ENCODE data around the gene CCDC148.

The CCDC148 gene

GRCh38 chr2:158273791-158274190 is 182.8 kb downstream of the CCDC148 start:
- no peaks in the 10 kb centered on the region for H3K36me3 ChIP-seq (ENCODE audit: control insufficient read depth, low read length)
- H3K27ac ChIP-seq (ENCODE audit: low read depth, low read length) = no peak overlapping the region
- no peak overlapping the region for H3K4me3 ChIP-seq (ENCODE audit: low read length)
- H3K27me3 ChIP-seq (ENCODE audit: control insufficient read depth, low read length) = no peaks in the 10 kb centered on the region
- H3F3A ChIP-seq (ENCODE audit: control insufficient read depth, insufficient read depth) = no peaks in the 10 kb centered on the region
- no peaks in the 10 kb centered on the region for H3K4me1 ChIP-seq (ENCODE audit: control insufficient read depth, low read length)
- H3K79me2 ChIP-seq (ENCODE audit: control insufficient read depth, low read length) = no peaks in the 10 kb centered on the region
- TF ChIP-seq, protein P1, sequence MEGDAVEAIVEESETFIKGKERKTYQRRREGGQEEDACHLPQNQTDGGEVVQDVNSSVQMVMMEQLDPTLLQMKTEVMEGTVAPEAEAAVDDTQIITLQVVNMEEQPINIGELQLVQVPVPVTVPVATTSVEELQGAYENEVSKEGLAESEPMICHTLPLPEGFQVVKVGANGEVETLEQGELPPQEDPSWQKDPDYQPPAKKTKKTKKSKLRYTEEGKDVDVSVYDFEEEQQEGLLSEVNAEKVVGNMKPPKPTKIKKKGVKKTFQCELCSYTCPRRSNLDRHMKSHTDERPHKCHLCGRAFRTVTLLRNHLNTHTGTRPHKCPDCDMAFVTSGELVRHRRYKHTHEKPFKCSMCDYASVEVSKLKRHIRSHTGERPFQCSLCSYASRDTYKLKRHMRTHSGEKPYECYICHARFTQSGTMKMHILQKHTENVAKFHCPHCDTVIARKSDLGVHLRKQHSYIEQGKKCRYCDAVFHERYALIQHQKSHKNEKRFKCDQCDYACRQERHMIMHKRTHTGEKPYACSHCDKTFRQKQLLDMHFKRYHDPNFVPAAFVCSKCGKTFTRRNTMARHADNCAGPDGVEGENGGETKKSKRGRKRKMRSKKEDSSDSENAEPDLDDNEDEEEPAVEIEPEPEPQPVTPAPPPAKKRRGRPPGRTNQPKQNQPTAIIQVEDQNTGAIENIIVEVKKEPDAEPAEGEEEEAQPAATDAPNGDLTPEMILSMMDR (IDR thresholded peaks at IDR 0.05; ENCODE audit: low read depth, low read length, poor library complexity, severe bottlenecking) = no peak
- no peak for TF ChIP-seq EZH2phosphoT487 (IDR thresholded peaks at IDR 0.05; ENCODE audit: borderline replicate concordance, low read length)
- H3K4me2 ChIP-seq (ENCODE audit: low read length) = no peak overlapping the region
- H4K20me1 ChIP-seq (ENCODE audit: control insufficient read depth, insufficient read depth, low read depth, low read length) = no peaks in the 10 kb centered on the region
- no peaks in the 10 kb centered on the region for H3K9me3 ChIP-seq (ENCODE audit: control insufficient read depth, insufficient read depth, low read length)
- H3K9me2 ChIP-seq (replicated peaks; ENCODE audit: control insufficient read depth, low read length) = no peaks in the 10 kb centered on the region

- no peaks in the 10 kb centered on the region for H3K27me3 ChIP-seq (ENCODE audit: control insufficient read depth, low read length)
- TF ChIP-seq, protein P1 (IDR thresholded peaks at IDR 0.05; ENCODE audit: low read depth, low read length, poor library complexity, severe bottlenecking) = no peak
- no peak for TF ChIP-seq EZH2phosphoT487 (IDR thresholded peaks at IDR 0.05; ENCODE audit: borderline replicate concordance, low read length)
- no peak overlapping the region for H3K27ac ChIP-seq (ENCODE audit: low read depth, low read length)
- H3K4me2 ChIP-seq (ENCODE audit: low read length) = no peak overlapping the region
- no peaks in the 10 kb centered on the region for H3K4me1 ChIP-seq (ENCODE audit: control insufficient read depth, low read length)
- H3K4me3 ChIP-seq (ENCODE audit: low read length) = no peak overlapping the region
- no peaks in the 10 kb centered on the region for H4K20me1 ChIP-seq (ENCODE audit: control insufficient read depth, insufficient read depth, low read depth, low read length)
- H3K9me2 ChIP-seq (replicated peaks; ENCODE audit: control insufficient read depth, low read length) = no peaks in the 10 kb centered on the region
- no peaks in the 10 kb centered on the region for H3K9me3 ChIP-seq (ENCODE audit: control insufficient read depth, insufficient read depth, low read length)
- no peaks in the 10 kb centered on the region for H3F3A ChIP-seq (ENCODE audit: control insufficient read depth, insufficient read depth)
- H3K79me2 ChIP-seq (ENCODE audit: control insufficient read depth, low read length) = no peaks in the 10 kb centered on the region
- no peaks in the 10 kb centered on the region for H3K36me3 ChIP-seq (ENCODE audit: control insufficient read depth, low read length)
These were observed 186.0 kb downstream of the CCDC148 start for GRCh38 chr2:158270536-158270935.

DNA sequence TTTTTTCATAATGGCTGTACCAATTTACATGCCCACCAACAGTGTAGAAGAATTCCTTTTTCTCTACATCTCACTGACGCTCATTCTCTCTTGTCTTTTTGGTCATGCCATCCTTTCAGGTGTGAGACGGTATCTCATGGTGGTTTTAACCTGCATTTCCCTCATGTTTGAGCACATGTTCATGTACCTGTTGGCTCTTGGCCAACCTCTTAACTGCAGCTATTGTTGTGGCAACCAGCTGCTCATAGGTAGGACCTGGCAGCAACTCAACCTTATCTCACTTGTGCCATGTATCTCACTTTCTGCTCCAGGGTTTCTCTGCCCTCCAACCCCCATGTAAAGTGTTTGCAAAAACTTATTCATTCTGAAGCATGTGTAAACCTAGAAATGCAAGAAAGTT is 187.4 kb downstream of the CCDC148 start:
- Histone ChIP-seq H3K36me3 (ENCODE audit: control insufficient read depth, low read length) (no peaks in the 10 kb centered on the region), H3K4me3 (ENCODE audit: low read length) (no peak overlapping the region), H3K79me2 (ENCODE audit: control insufficient read depth, low read length) (no peaks in the 10 kb centered on the region), H3K27ac (ENCODE audit: low read depth, low read length) (no peak overlapping the region), H3K9me2 (replicated peaks; ENCODE audit: control insufficient read depth, low read length) (no peaks in the 10 kb centered on the region), H3F3A (ENCODE audit: control insufficient read depth, insufficient read depth) (no peaks in the 10 kb centered on the region), H3K4me2 (ENCODE audit: low read length) (no peak overlapping the region), H3K4me1 (ENCODE audit: control insufficient read depth, low read length) (no peaks in the 10 kb centered on the region), H4K20me1 (ENCODE audit: control insufficient read depth, insufficient read depth, low read depth, low read length) (no peaks in the 10 kb centered on the region), H3K9me3 (ENCODE audit: control insufficient read depth, insufficient read depth, low read length) (no peaks in the 10 kb centered on the region), H3K27me3 (ENCODE audit: control insufficient read depth, low read length) (no peaks in the 10 kb centered on the region)
- TF ChIP-seq EZH2phosphoT487 (IDR thresholded peaks at IDR 0.05; ENCODE audit: borderline replicate concordance, low read length) = no peak
- TF ChIP-seq, protein P1 (IDR thresholded peaks at IDR 0.05; ENCODE audit: low read depth, low read length, poor library complexity, severe bottlenecking) = no peak

GRCh38 chr2:158266111-158266510 is 190.4 kb downstream of the CCDC148 start:
- Histone ChIP-seq H3K4me2 (ENCODE audit: low read length) (no peak overlapping the region), H3K27ac (ENCODE audit: low read depth, low read length) (no peak overlapping the region), H3K9me3 (ENCODE audit: control insufficient read depth, insufficient read depth, low read length) (no peaks in the 10 kb centered on the region), H4K20me1 (ENCODE audit: control insufficient read depth, insufficient read depth, low read depth, low read length) (no peaks in the 10 kb centered on the region), H3K27me3 (ENCODE audit: control insufficient read depth, low read length) (no peaks in the 10 kb centered on the region), H3K9me2 (replicated peaks; ENCODE audit: control insufficient read depth, low read length) (no peaks in the 10 kb centered on the region), H3K79me2 (ENCODE audit: control insufficient read depth, low read length) (no peaks in the 10 kb centered on the region), H3K4me3 (ENCODE audit: low read length) (no peak overlapping the region), H3K36me3 (ENCODE audit: control insufficient read depth, low read length) (no peaks in the 10 kb centered on the region), H3F3A (ENCODE audit: control insufficient read depth, insufficient read depth) (no peaks in the 10 kb centered on the region), H3K4me1 (ENCODE audit: control insufficient read depth, low read length) (no peaks in the 10 kb centered on the region)
- no peak for TF ChIP-seq EZH2phosphoT487 (IDR thresholded peaks at IDR 0.05; ENCODE audit: borderline replicate concordance, low read length)
- TF ChIP-seq, protein P1 (IDR thresholded peaks at IDR 0.05; ENCODE audit: low read depth, low read length, poor library complexity, severe bottlenecking) = no peak
